KMS-11 (cell line): ENCODE results near the gene CAP1.

ENCODE experiments used
- H2AFZ ChIP-seq: fragments of 200-600 bp; sonication (generic); 2 replicates; pipeline ENCODE4 v1.6.1; 2016; ENCODE audit warnings: antibody characterized with exemption, mixed run types, low read depth
- H3K27ac ChIP-seq: fragments of 200-600 bp; sonication (generic); 2 replicates; pipeline ENCODE4 v1.6.1; 2016; ENCODE audit warnings: mild to moderate bottlenecking, mixed run types
- H3K27me3 ChIP-seq: fragments of 200-600 bp; sonication (generic); 2 replicates; pipeline ENCODE4 v1.6.1; 2017; ENCODE audit warnings: mild to moderate bottlenecking, low read depth, mixed run types, moderate library complexity; ENCODE audit not compliant: insufficient read depth
- H3K36me3 ChIP-seq: fragments of 200-600 bp; sonication (generic); 2 replicates; pipeline ENCODE4 v1.6.1; 2017; ENCODE audit warnings: mild to moderate bottlenecking, mixed run types; ENCODE audit not compliant: insufficient read depth
- H3K4me1 ChIP-seq: fragments of 200-600 bp; sonication (generic); 2 replicates; pipeline ENCODE4 v1.6.1; 2016; ENCODE audit warnings: mild to moderate bottlenecking, low read depth, mixed run types; ENCODE audit not compliant: poor library complexity, severe bottlenecking
- H3K4me2 ChIP-seq: fragments of 200-600 bp; sonication (generic); 2 replicates; pipeline ENCODE4 v1.7.0; 2016; ENCODE audit warnings: mild to moderate bottlenecking, mixed run types
- H3K4me3 ChIP-seq: fragments of 200-600 bp; sonication (generic); IDR thresholded peaks from 2 replicates; pipeline ENCODE4 v1.6.1; 2017; ENCODE audit warnings: low read depth, low read length, mixed read lengths; ENCODE audit not compliant: insufficient read depth
- H3K79me2 ChIP-seq: fragments of 200-600 bp; sonication (generic); 2 replicates; pipeline ENCODE4 v1.6.1; 2016; ENCODE audit warnings: low read depth, mixed run types; ENCODE audit not compliant: insufficient read depth
- H3K9ac ChIP-seq: fragments of 200-600 bp; sonication (generic); 2 replicates; pipeline ENCODE4 v1.6.1; 2016; ENCODE audit warnings: mild to moderate bottlenecking, mixed run types
- H4K20me1 ChIP-seq: fragments of 200-600 bp; sonication (generic); 2 replicates; pipeline ENCODE4 v1.6.1; 2016; ENCODE audit warnings: mild to moderate bottlenecking, mixed run types; ENCODE audit not compliant: insufficient read depth
- TF ChIP-seq, protein P1 (sequence below): fragments of 200-600 bp; sonication (generic); conservative IDR thresholded peaks from 2 replicates; pipeline ENCODE4 v1.6.1; 2017; ENCODE audit warnings: low read depth, mild to moderate bottlenecking, antibody characterized with exemption, low read length, moderate library complexity, mixed read lengths

Gene CAP1

GRCh38 chr1:40067023-40067422 is 26.5 kb downstream of the CAP1 start:
- Histone ChIP-seq H3K9ac (no peak overlapping the region), H3K79me2 (no peaks in the 10 kb centered on the region), H2AFZ (no peak overlapping the region), H3K4me1 (no peaks in the 10 kb centered on the region), H3K27me3 (no peaks in the 10 kb centered on the region), H3K4me2 (no peak overlapping the region), H3K36me3 (peaks cover 11% of the 10 kb centered on the region), H4K20me1 (no peaks in the 10 kb centered on the region), H3K4me3 (no peak overlapping the region), H3K27ac (no peak overlapping the region)
- TF ChIP-seq, protein P1, sequence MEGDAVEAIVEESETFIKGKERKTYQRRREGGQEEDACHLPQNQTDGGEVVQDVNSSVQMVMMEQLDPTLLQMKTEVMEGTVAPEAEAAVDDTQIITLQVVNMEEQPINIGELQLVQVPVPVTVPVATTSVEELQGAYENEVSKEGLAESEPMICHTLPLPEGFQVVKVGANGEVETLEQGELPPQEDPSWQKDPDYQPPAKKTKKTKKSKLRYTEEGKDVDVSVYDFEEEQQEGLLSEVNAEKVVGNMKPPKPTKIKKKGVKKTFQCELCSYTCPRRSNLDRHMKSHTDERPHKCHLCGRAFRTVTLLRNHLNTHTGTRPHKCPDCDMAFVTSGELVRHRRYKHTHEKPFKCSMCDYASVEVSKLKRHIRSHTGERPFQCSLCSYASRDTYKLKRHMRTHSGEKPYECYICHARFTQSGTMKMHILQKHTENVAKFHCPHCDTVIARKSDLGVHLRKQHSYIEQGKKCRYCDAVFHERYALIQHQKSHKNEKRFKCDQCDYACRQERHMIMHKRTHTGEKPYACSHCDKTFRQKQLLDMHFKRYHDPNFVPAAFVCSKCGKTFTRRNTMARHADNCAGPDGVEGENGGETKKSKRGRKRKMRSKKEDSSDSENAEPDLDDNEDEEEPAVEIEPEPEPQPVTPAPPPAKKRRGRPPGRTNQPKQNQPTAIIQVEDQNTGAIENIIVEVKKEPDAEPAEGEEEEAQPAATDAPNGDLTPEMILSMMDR = no peak

- no peak overlapping the region for H3K4me2 ChIP-seq
- TF ChIP-seq, protein P1 = no peak
- H3K27ac ChIP-seq = no peak overlapping the region
These were observed 27.3 kb downstream of the CAP1 start for GRCh38 chr1:40067851-40068250.

DNA sequence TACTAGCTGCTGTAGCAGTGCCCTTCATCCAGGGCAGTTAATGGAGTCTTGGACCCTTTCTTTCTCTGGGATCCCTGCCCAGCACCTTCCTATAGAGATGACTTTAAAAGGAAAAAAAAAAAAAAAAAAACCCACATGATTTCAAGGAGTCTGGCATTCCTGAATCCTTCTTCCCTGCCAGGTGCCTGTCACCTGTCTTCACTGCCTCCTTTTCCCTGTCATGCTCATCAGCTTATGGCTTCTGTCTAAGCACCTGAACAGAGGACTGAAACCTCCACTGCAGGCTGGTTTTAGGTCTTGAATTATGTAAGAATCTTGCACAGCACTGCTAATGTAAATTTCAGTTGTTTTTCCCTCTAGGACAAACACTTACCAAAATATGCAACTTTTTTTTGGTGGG is 31.6 kb downstream of the CAP1 start:
- no peak overlapping the region for H3K27ac ChIP-seq
- 0 out of 2 replicates have a peak, but pooled peaks cover 7% of the 10 kb centered on the region for H3K36me3 ChIP-seq
- TF ChIP-seq, protein P1 = no peak
- H3K4me3 ChIP-seq = no peak overlapping the region
- no peak overlapping the region for H3K4me2 ChIP-seq
- H4K20me1 ChIP-seq = no peaks in the 10 kb centered on the region
- H2AFZ ChIP-seq = no peak overlapping the region
- H3K4me1 ChIP-seq = no peaks in the 10 kb centered on the region
- no peaks in the 10 kb centered on the region for H3K79me2 ChIP-seq
- H3K9ac ChIP-seq = no peak overlapping the region
- H3K27me3 ChIP-seq = no peaks in the 10 kb centered on the region

More at GRCh38 chr1:40067851-40068250, 27.3 kb downstream of the CAP1 start:
- Histone ChIP-seq H3K36me3 (peaks cover 11% of the 10 kb centered on the region), H3K4me3 (no peak overlapping the region), H3K4me1 (no peaks in the 10 kb centered on the region), H3K79me2 (no peaks in the 10 kb centered on the region), H4K20me1 (no peaks in the 10 kb centered on the region), H2AFZ (no peak overlapping the region), H3K9ac (no peak overlapping the region), H3K27me3 (no peaks in the 10 kb centered on the region)

DNA sequence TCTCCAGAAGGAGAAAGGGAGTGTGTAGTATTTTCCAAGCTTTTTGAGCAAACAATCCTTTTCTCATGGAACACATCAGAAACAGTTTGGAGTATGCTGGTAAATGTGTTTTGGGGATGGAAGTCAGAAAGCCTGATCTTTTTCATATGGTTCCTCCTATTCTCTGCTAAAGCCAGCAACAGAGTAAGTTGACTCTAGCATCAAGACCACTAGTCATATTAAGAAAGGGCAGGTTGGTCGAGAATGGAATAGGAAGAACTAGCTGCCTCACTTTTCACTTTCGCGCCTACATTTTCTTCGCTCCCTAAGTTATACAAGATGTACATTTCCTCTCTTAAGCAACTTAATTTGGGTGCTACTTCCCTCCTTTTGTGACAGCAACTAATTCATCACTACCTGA is 32.5 kb downstream of the CAP1 start:
- Histone ChIP-seq H3K79me2 (no peaks in the 10 kb centered on the region), H3K4me3 (no peak overlapping the region), H3K9ac (no peak overlapping the region), H4K20me1 (no peaks in the 10 kb centered on the region), H3K27ac (no peak overlapping the region), H3K36me3 (peaks cover 7% of the 10 kb centered on the region; the same call in 1 of the 2 replicates), H3K4me1 (no peaks in the 10 kb centered on the region), H2AFZ (no peak overlapping the region), H3K27me3 (no peaks in the 10 kb centered on the region), H3K4me2 (no peak overlapping the region)
- TF ChIP-seq, protein P1 = no peak
